GM18520 (cell line): ENCODE measurements around the gene SLAMF7.

Experiments
- ATAC-seq: cut with Tn5 transposase; IDR thresholded peaks from one replicate; pipeline ENCODE4 v1.9.1; 2021; ENCODE audit not compliant: unreplicated experiment

SLAMF7 gene

GRCh38 chr1:160800142-160800541 lies 61.1 kb downstream of the SLAMF7 start:
- ATAC-seq, result no peak

- no peak for ATAC-seq
Observed at GRCh38 chr1:160800645-160801408, 61.8 kb downstream of the SLAMF7 start.

GRCh38 chr1:160801836-160802580 lies 63.0 kb downstream of the SLAMF7 start:
- ATAC-seq, result no peak
